Neural cell (in vitro differentiated cells): Measurements from ENCODE around the gene PRRT1.

Experiments used
- CTCF ChIP-seq: fragments of 450-650 bp; IDR thresholded peaks from 2 replicates; pipeline ENCODE4 v1.5.1; 2014; ENCODE audit warnings: antibody characterized with exemption, mild to moderate bottlenecking, moderate library complexity; ENCODE audit not compliant: poor library complexity, severe bottlenecking
- EP300 ChIP-seq: fragments of 450-650 bp; conservative IDR thresholded peaks from 2 replicates; pipeline ENCODE4 v1.6.1; 2014; ENCODE audit warnings: antibody characterized with exemption, mild to moderate bottlenecking, moderate library complexity; ENCODE audit not compliant: poor library complexity, severe bottlenecking
- EZH2 ChIP-seq: fragments of 200-600, 300-800 bp; shearing (Covaris generic), sonication (generic); IDR thresholded peaks from 2 replicates; pipeline ENCODE4 v1.6.1; 2014; ENCODE audit warnings: antibody characterized with exemption, low read length, borderline replicate concordance, mild to moderate bottlenecking; ENCODE audit not compliant: insufficient read depth, poor library complexity, severe bottlenecking
- MXI1 ChIP-seq: fragments of 450-650 bp; conservative IDR thresholded peaks from 2 replicates; pipeline ENCODE4 v1.6.1; 2014; ENCODE audit warnings: antibody characterized with exemption, mild to moderate bottlenecking; ENCODE audit not compliant: poor library complexity, severe bottlenecking
- POLR2AphosphoS5 ChIP-seq: IDR thresholded peaks from 2 replicates; pipeline ENCODE4 v1.6.1; 2012
- RAD21 ChIP-seq: fragments of 450-650 bp; conservative IDR thresholded peaks from 2 replicates; pipeline ENCODE4 v1.6.1; 2014; ENCODE audit warnings: antibody characterized with exemption, mild to moderate bottlenecking, moderate library complexity
- REST ChIP-seq: IDR thresholded peaks from 2 replicates; pipeline ENCODE4 v1.6.1; 2012; ENCODE audit warnings: borderline replicate concordance
- SMC3 ChIP-seq: fragments of 450-650 bp; conservative IDR thresholded peaks from 2 replicates; pipeline ENCODE4 v1.6.1; 2014; ENCODE audit warnings: antibody characterized with exemption, mild to moderate bottlenecking, moderate library complexity; ENCODE audit not compliant: poor library complexity
- TAF1 ChIP-seq: IDR thresholded peaks from 2 replicates; pipeline ENCODE4 v1.6.1; 2012; ENCODE audit warnings: low read depth

GRCh38 chr6:32183483-32184083 is 31.8 kb upstream of the PRRT1 start:
- TF ChIP-seq POLR2AphosphoS5 (no peak), RAD21 (no peak), EP300 (no peak), CTCF (no peak), TAF1 (no peak), SMC3 (no peak), REST (no peak), EZH2 (no peak), MXI1 (no peak)
